Osteocyte (in vitro differentiated cells): ENCODE data around the gene CASQ1. TPM values are rescaled to one million over a fixed set of nuclear protein-coding genes. Genes with fewer than 3 reads are reported as not detected.

Experiments used
- DNase-seq: peaks from one replicate; pipeline ENCODE4 v3.0.0; 2021; ENCODE audit warnings: mixed read lengths; ENCODE audit not compliant: unreplicated experiment; ENCODE audit errors: extremely low spot score
- H3K27ac Mint-ChIP-seq: one replicate; pipeline ENCODE4 v1.8.0; 2021; ENCODE audit warnings: mild to moderate bottlenecking, mixed read lengths; ENCODE audit not compliant: unreplicated experiment
- H3K27me3 Mint-ChIP-seq: one replicate; pipeline ENCODE4 v1.8.0; 2021; ENCODE audit warnings: mixed read lengths; ENCODE audit not compliant: unreplicated experiment
- H3K36me3 Mint-ChIP-seq: one replicate; pipeline ENCODE4 v1.8.0; 2021; ENCODE audit warnings: mixed read lengths; ENCODE audit not compliant: unreplicated experiment
- H3K4me1 Mint-ChIP-seq: one replicate; pipeline ENCODE4 v1.8.0; 2021; ENCODE audit warnings: mixed read lengths; ENCODE audit not compliant: unreplicated experiment
- H3K4me3 Mint-ChIP-seq: one replicate; pipeline ENCODE4 v1.8.0; 2021; ENCODE audit warnings: mild to moderate bottlenecking, moderate library complexity, mixed read lengths; ENCODE audit not compliant: unreplicated experiment
- H3K9me3 Mint-ChIP-seq: one replicate; pipeline ENCODE4 v1.8.0; 2021; ENCODE audit warnings: mixed read lengths; ENCODE audit not compliant: unreplicated experiment
- CTCF ChIP-seq: fragments of 200-600 bp; sonication (generic); IDR thresholded peaks from 2 replicates; pipeline ENCODE4 v1.5.0; 2021; ENCODE audit warnings: antibody characterized with exemption, mild to moderate bottlenecking, moderate library complexity
- total RNA-seq: library from RNA; stranded (reverse); gene quantifications from 2 replicates; pipeline ENCODE4 v1.2.1, GENCODE V29; 2021

CASQ1 gene
- total RNA-seq, 1 donor from 2014 or later, result not detected

- no peak overlapping the region for H3K4me3 Mint-ChIP-seq
- H3K4me1 Mint-ChIP-seq, result peaks cover 40% of the 10 kb centered on the region
- H3K27ac Mint-ChIP-seq, result no peak overlapping the region
- peaks cover 31% of the 10 kb centered on the region for H3K27me3 Mint-ChIP-seq
- no peak for TF ChIP-seq CTCF
- H3K36me3 Mint-ChIP-seq, result no peaks in the 10 kb centered on the region
- no peaks in the 10 kb centered on the region for H3K9me3 Mint-ChIP-seq
- DNase-seq, result no peak
Observed at GRCh38 chr1:160167580-160167979, 22.8 kb upstream of the CASQ1 start.

GRCh38 chr1:160168016-160168415 is 22.4 kb upstream of the CASQ1 start:
- DNase-seq, result no peak
- Mint-ChIP-seq H3K36me3 (no peaks in the 10 kb centered on the region), H3K27me3 (peaks cover 35% of the 10 kb centered on the region), H3K4me3 (no peak overlapping the region), H3K27ac (no peak overlapping the region), H3K4me1 (peaks cover 40% of the 10 kb centered on the region), H3K9me3 (no peaks in the 10 kb centered on the region)
- TF ChIP-seq CTCF, result no peak

GRCh38 chr1:160168609-160169369 is 21.6 kb upstream of the CASQ1 start:
- peak overlapping the region; percentile 87 for H3K27ac Mint-ChIP-seq
- peak; percentile 28 for TF ChIP-seq CTCF
- DNase-seq, result no peak
- H3K4me1 Mint-ChIP-seq, result peaks cover 40% of the 10 kb centered on the region
- H3K36me3 Mint-ChIP-seq, result no peaks in the 10 kb centered on the region
- peaks cover 39% of the 10 kb centered on the region for H3K27me3 Mint-ChIP-seq
- no peaks in the 10 kb centered on the region for H3K9me3 Mint-ChIP-seq
- peak overlapping the region; percentile 31 for H3K4me3 Mint-ChIP-seq

- Mint-ChIP-seq H3K36me3 (no peaks in the 10 kb centered on the region), H3K27me3 (peaks cover 39% of the 10 kb centered on the region), H3K4me3 (peak overlapping the region; percentile 31), H3K4me1 (peaks cover 40% of the 10 kb centered on the region), H3K9me3 (no peaks in the 10 kb centered on the region), H3K27ac (peak overlapping the region; percentile 87)
- no peak for DNase-seq
- TF ChIP-seq CTCF, result no peak
Observed at GRCh38 chr1:160169553-160170399, 20.6 kb upstream of the CASQ1 start.

GRCh38 chr1:160171354-160171753 is 19.0 kb upstream of the CASQ1 start:
- H3K4me1 Mint-ChIP-seq, result peaks cover 40% of the 10 kb centered on the region
- H3K27ac Mint-ChIP-seq, result no peak overlapping the region
- H3K4me3 Mint-ChIP-seq, result no peak overlapping the region
- DNase-seq, result no peak
- H3K9me3 Mint-ChIP-seq, result no peaks in the 10 kb centered on the region
- no peak for TF ChIP-seq CTCF
- H3K27me3 Mint-ChIP-seq, result peaks cover 26% of the 10 kb centered on the region
- H3K36me3 Mint-ChIP-seq, result no peaks in the 10 kb centered on the region
